ENCODE results near the gene MRPL12. TPM values are rescaled to one million over a fixed set of nuclear protein-coding genes. Genes with fewer than 3 reads are reported as not detected.

MRPL12 gene
- total RNA-seq, 1 experiment from 2014 or later: 108 TPM

DNA sequence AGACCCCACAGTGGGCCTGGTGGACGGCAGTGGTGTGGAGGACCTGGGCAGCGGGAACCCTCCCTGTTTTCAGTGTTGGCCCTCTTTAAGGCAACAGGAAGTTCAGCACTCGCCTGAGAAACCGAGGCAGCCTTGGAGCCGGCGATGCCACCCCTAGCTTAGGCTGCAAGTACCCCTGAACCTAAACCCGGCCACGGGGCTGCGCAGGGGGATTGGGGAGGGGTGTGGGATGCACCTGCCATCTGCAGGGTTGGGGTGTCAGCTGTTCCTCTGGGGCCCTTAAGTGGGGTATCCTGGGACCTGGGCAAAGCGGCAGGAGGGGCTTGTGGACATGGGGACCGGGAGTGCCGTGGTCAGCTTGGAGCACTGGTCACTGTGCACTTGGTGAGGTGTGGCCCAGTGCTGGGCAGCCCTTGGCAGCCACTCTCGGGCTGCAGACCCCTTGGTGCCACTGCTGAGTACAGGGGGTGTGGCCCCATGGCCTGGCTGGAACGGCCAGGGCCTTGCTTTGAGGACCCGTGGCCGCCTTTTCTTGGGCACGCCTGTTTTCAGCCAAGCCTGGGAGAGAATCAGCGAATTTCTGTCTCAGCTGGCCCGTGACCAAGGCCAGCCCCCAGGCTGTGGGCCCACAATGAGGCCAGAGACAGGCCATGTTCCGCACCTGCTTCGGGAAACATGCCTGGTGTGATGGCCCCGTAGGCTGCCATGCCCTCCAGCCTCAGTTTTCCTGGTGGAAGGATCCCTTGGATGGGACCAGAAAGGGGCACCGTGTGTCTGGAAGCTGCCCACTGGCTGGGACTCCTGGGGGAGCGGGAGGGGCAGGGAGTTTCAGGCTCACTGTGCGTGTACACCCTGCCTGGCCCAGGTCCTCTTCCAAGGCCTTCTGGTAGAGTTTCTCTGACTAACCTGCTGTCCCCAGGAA, 4.8 kb downstream of the MRPL12 start:
- 0 out of 2 replicates have a peak, but pooled peaks cover 5% of the 10 kb centered on the region for H4K20me1 ChIP-seq (ENCODE audit: low read length)
- H3K4me2 ChIP-seq (ENCODE audit: low read length): no peak overlapping the region
- peaks cover 8% of the 10 kb centered on the region for H3F3A ChIP-seq (ENCODE audit: low read length, unreplicated experiment)
- intact Hi-C loops (cut with micrococcal nuclease): no loop called here
- no peaks in the 10 kb centered on the region for H3K27me3 ChIP-seq (ENCODE audit: low read length)
- H3K27ac ChIP-seq (ENCODE audit: low read length): no peak overlapping the region
- ChIA-PET POLR2A (ENCODE audit: unreplicated experiment) (no interaction called here), CTCF (no interaction called here)
- peaks cover 28% of the 10 kb centered on the region for H3K4me1 ChIP-seq (ENCODE audit: insufficient read depth, low read length)
- TF ChIP-seq EZH2 (IDR thresholded peaks at IDR 0.05; ENCODE audit: low read length, unreplicated experiment): no peak
- TF ChIP-seq, protein P1, sequence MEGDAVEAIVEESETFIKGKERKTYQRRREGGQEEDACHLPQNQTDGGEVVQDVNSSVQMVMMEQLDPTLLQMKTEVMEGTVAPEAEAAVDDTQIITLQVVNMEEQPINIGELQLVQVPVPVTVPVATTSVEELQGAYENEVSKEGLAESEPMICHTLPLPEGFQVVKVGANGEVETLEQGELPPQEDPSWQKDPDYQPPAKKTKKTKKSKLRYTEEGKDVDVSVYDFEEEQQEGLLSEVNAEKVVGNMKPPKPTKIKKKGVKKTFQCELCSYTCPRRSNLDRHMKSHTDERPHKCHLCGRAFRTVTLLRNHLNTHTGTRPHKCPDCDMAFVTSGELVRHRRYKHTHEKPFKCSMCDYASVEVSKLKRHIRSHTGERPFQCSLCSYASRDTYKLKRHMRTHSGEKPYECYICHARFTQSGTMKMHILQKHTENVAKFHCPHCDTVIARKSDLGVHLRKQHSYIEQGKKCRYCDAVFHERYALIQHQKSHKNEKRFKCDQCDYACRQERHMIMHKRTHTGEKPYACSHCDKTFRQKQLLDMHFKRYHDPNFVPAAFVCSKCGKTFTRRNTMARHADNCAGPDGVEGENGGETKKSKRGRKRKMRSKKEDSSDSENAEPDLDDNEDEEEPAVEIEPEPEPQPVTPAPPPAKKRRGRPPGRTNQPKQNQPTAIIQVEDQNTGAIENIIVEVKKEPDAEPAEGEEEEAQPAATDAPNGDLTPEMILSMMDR (conservative IDR thresholded peaks at IDR 0.05; ENCODE audit: low read depth, low read length): no peak
- no peak for TF ChIP-seq EZH2phosphoT487 (IDR thresholded peaks at IDR 0.05; ENCODE audit: borderline replicate concordance, low read length)
- H3K9ac ChIP-seq (ENCODE audit: low read length): no peak overlapping the region
- H3K4me3 ChIP-seq (ENCODE audit: low read length): no peak overlapping the region
- no peaks in the 10 kb centered on the region for H3K9me2 ChIP-seq (replicated peaks; ENCODE audit: low read length)
- no TSS peak for BruUV-seq (replicated peaks)
- H3K9me3 ChIP-seq (ENCODE audit: low read length): no peaks in the 10 kb centered on the region
- DNase-seq: no peak
- ATAC-seq: no peak
- H3K79me2 ChIP-seq (ENCODE audit: low read length): peaks cover 46% of the 10 kb centered on the region
- H2AFZ ChIP-seq (ENCODE audit: low read length): no peak overlapping the region
- peaks cover 35% of the 10 kb centered on the region for H3K36me3 ChIP-seq (ENCODE audit: low read depth, low read length)

DNA sequence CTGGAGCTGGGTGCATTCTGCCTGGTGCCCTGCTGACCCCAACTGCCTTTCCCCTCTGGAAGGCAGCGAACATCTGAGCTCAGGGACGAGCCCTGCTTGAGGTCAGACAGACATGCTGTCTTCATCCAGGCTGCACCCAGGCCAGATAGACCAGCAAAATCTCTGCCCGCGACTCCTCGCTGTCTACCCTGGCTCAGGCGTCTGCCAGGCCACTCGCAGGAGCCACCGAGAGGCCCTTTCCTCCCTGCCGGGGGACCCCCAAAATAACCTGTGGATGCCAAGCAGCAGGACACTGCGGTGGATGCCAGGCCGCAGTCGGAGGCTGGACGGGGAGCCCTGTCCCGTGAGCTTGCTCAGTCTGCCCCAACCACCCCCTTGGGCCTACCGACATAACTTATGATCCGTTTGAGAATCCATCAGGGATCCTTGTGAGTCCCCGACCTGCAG, 5.6 kb downstream of the MRPL12 start:
- TF ChIP-seq EZH2phosphoT487 (IDR thresholded peaks at IDR 0.05; ENCODE audit: borderline replicate concordance, low read length) (no peak), EZH2 (IDR thresholded peaks at IDR 0.05; ENCODE audit: low read length, unreplicated experiment) (no peak)
- TF ChIP-seq, protein P1 (conservative IDR thresholded peaks at IDR 0.05; ENCODE audit: low read depth, low read length): no peak
- no peaks in the 10 kb centered on the region for H3K9me2 ChIP-seq (replicated peaks; ENCODE audit: low read length)
- H3K79me2 ChIP-seq (ENCODE audit: low read length): peaks cover 46% of the 10 kb centered on the region
- POLR2A ChIA-PET (ENCODE audit: unreplicated experiment): no interaction called here
- H3K9me3 ChIP-seq (ENCODE audit: low read length): no peaks in the 10 kb centered on the region
- H3K27ac ChIP-seq (ENCODE audit: low read length): no peak overlapping the region
- H2AFZ ChIP-seq (ENCODE audit: low read length): no peak overlapping the region
- H3K36me3 ChIP-seq (ENCODE audit: low read depth, low read length): peaks cover 35% of the 10 kb centered on the region
- no peak overlapping the region for H3K9ac ChIP-seq (ENCODE audit: low read length)
- H3K4me1 ChIP-seq (ENCODE audit: insufficient read depth, low read length): peaks cover 35% of the 10 kb centered on the region
- CTCF ChIA-PET: no interaction called here
- intact Hi-C loops (cut with micrococcal nuclease): no loop called here
- no peak overlapping the region for H3K4me3 ChIP-seq (ENCODE audit: low read length)
- BruUV-seq (replicated peaks): no TSS peak
- peaks cover 8% of the 10 kb centered on the region for H3F3A ChIP-seq (ENCODE audit: low read length, unreplicated experiment)
- 0 out of 2 replicates have a peak, but pooled peaks cover 5% of the 10 kb centered on the region for H4K20me1 ChIP-seq (ENCODE audit: low read length)
- H3K27me3 ChIP-seq (ENCODE audit: low read length): no peaks in the 10 kb centered on the region
- no peak for ATAC-seq
- no peak overlapping the region for H3K4me2 ChIP-seq (ENCODE audit: low read length)
- DNase-seq: no peak

Measured in PC-3 (cell line).